ENCODE measurements around the gene PAIP2. TPM values are rescaled to one million over a fixed set of nuclear protein-coding genes. Genes with fewer than 3 reads are reported as not detected.
"Not testable (repeated sequence)": the region's sequence is repeated elsewhere in the genome, so short reads cannot be mapped to it uniquely, and the experiment has no call there.

Gene PAIP2
- total RNA-seq, 1 donor from 2014 or later: 133 TPM

DNA sequence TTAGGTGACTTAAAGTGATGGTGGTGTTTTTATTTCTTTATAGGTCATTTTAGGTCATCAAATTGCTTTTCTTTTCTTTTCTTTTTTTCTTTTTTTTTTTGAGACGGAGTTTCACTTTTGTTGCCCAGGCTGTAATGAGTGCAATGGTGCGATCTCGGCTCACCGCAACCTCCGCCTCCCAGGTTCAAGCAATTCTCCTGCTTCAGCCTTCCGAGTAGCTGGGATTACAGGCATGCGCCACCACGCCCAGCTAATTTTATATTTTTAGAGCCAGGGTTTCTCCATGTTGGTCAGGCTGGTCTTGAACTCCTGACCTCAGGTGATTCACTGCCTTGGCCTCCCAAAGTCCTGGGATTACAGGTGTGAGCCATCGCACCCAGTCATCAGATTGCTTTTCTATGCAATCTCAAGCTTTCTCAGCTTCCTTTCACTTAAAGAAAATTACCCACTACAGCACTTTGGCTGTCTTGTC is 30.9 kb upstream of the PAIP2 start:
- intact Hi-C loops (cut with DNase I): not testable (repeated sequence)

DNA sequence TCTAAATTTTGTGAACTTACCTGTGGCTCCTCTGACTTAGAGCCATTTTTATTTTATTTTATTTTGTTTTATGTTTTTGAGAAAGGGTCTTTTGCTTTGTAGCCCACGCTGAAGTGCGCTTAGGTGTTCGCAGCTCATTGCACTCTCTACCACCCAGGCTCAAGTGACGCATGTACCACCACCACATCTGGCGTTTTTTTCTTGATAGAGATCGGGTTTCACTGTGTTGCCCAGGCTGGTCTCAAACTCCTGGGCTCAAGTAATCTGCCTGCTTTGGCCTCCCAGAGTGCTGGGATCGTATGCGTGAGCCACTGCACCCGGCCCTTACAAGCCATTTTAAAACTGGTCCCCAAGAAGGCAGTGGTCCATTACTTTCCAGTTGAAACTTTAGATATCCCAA is 29.6 kb upstream of the PAIP2 start:
- no peak for DNase-seq (ENCODE audit: low spot score)
- intact Hi-C loops (cut with DNase I): no loop called here

More for the DNA sequence above, 30.9 kb upstream of the PAIP2 start:
- DNase-seq (ENCODE audit: low spot score): not testable (repeated sequence)

DNA sequence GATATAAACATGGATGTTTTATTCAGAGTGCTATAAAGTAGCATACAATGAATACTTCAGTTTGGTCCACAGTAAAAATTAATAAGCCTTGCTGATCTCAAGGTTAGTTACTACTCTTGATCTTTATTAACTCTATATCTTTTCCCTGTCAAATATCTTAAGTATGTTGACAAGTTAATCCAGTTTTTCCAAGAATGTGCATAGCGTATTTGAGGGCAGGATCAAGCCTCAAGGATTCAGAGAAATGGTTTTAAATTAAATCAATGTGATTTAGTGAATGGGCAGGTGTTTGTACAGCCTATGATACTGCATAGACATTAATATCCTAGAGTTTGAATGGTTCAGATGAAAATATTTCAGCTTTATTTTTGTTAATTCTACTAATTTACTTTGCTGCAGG is 27.4 kb upstream of the PAIP2 start:
- intact Hi-C loops (cut with DNase I): no loop called here

DNA sequence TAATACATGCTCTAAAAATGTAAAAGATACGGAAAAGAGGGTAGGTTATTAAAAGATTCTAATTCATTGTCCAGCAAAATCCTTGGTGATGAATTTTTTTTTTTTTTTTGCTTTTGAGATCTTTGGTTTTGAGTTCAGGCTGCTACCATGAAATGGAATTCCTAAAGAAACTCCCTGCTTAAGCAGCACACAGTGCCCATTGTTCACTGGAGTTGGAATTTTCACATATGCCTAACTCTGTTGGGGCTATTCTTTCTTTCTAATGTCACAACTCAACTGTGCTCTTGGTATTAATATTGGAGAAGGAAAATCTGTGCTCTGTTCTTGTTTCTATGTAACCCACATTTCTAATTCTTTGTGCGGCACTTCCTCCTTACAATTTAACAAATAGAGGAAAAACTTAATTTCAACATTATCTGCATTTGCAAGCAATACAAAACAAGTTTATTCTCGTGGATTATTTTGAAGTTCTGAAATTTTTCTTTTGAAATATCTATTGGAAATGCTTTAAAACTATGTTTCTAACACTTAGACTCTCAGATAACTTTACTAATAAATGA is 26.5 kb upstream of the PAIP2 start:
- intact Hi-C loops (cut with DNase I): no loop called here
- no peak for DNase-seq (ENCODE audit: low spot score)

More for the DNA sequence above, 27.4 kb upstream of the PAIP2 start:
- no peak for DNase-seq (ENCODE audit: low spot score)

DNA sequence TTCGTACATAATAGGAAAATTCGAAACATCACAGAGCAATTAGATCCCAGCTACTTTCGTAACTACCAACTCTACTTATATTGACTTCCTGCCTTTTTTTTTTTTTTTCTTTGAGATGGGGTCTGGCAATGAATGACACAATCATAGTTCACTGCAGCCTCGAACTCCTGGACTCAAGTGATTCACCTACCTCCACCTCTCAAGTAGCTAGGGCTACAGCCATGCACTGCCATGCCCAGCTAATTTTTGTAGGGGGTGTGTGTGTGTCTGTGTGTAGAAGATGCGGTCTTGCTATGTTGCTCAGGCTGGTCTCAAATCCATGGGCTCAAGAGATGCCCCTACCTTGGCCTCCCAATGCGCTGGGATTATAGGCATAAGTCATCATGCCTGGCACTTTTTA is 5.8 kb upstream of the PAIP2 start:
- no peak for DNase-seq (ENCODE audit: low spot score)
- intact Hi-C loops (cut with DNase I): no loop called here

DNA sequence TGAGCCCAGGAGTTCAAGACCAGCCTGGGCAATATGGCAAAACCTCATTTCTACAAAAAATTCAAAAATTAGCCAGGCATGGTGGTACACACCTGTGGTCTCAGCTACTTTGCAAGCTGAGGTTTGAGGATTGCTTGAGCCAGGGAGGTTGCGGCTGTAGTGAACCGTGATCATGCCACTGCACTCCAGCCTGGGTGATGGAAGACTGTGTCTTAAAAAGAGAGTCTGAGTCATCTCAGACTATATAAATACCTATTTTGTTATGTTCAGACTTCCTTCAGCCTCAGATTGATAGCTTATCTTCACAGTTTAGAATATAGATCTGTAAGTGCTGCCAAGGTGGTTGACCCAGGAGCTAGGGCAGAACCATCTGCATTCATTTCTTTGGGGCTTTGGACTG is 1.6 kb upstream of the PAIP2 start:
- no peak for DNase-seq (ENCODE audit: low spot score)
- intact Hi-C loops (cut with DNase I): loop anchor here (2.0 to 5.0 kb wide), 2 partner anchors 47 to 52 kb away; partner anchors contain the start of gene MATR3

DNA sequence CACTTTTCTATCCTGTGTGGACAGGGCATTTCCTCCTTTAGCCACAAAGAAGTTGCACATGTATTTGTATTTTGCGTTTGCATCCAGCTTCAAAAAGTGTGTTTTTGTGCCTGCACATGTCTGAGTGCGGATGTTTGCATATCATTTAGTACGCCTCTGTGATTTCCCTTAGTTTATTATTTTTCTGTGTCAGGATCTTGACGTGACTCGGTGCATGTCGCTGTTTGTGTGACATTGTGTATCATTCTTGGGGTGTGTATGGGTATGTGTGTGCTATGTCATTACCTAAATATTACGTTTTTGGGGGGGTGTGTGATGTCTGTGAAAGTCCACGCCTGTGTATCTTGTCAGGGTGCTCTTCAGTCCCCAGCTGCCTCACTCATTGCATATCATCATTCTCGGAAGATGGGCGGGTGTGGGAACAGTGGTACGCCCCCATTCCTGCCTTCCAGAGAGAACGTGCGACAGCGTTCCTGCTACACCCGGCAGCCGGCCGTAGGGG is 416 bp upstream of the PAIP2 start:
- DNase-seq (ENCODE audit: low spot score): no peak
- intact Hi-C loops (cut with DNase I): loop anchor here (2.0 to 5.0 kb wide), 2 partner anchors 48 to 51 kb away; partner anchors contain the start of gene MATR3

DNA sequence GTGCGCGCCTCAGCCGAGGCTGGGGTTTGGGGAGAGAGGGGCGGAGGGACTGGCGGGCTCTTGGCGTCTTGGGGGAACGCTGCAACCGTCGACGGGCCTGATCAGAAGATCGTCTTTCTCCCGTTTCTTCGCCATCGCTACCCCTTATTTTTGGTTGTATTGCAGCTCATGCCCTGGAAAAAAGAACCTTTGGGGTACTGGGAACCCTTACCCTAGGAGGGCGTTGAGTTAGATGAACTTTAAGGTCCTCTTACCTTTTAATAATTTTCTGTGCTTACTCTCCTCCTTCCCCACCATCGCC is 719 bp downstream of the PAIP2 start:
- intact Hi-C loops (cut with DNase I): loop anchor here (5.0 kb wide), 1 partner anchor 50 kb away; no protein-coding TSS in a partner anchor
- DNase-seq (ENCODE audit: low spot score): no peak

DNA sequence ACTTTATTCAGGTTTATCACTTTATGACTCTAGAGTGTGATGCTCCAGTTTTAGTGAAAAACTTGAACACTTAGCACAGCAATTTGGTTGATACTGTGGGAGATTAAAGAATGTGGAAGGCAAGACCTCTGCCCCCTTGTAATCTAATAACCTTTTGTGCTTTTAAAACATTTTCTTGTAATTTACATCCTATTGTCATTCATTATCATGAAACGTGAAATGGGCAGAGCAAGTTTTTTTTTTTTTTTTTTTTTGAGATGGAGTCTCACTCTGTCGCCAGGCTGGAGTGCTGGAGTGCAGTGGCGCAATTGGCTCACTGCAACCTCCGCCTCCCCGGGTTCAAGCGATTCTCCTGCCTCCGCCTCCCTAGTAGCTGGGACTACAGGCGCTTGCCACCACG is 1.8 kb downstream of the PAIP2 start:
- intact Hi-C loops (cut with DNase I): loop anchor here (5.0 kb wide), 1 partner anchor 49 kb away; no protein-coding TSS in a partner anchor
- DNase-seq (ENCODE audit: low spot score): no peak

DNA sequence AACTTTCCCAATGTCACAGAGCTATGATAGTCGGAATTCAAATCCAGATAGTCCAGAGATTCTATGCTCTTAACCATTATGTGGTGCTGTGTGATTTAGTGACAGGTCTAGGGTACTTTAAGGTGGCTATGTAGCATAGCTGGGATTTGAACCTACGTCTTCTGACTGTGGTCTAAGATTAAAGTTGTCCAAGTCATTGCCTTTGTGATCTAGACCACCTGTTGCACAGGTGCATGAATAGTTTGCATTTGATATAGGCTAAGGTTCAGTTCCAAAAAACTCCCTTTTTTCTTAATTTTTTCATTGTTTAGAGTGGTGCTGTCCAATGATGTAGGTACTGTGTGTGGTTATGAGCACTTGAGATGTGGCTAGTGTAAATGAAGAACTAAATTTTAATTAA is 2.5 kb downstream of the PAIP2 start:
- intact Hi-C loops (cut with DNase I): loop anchor here (5.0 kb wide), 1 partner anchor 48 kb away; no protein-coding TSS in a partner anchor
- DNase-seq (ENCODE audit: low spot score): no peak

DNA sequence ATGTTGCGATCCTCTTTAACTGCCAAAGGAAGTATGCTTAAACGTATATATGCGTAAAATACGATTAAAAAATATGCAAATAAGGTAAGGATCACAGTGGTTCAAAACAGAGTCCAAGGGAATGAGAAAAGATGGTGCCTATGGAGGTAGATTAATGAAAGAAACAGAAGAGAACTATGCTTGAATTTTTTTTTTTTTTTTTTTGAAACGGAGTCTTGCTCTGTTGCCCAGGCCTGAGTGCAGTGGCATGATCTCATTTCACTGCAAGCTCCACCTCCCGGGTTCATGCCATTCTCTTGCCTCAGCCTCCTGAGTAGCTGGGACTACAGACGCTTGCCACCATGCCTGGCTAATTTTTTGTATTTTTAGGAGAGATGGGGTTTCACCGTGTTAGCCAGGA is 3.8 kb downstream of the PAIP2 start:
- DNase-seq (ENCODE audit: low spot score); intact Hi-C loops (cut with DNase I): not testable (repeated sequence)

DNA sequence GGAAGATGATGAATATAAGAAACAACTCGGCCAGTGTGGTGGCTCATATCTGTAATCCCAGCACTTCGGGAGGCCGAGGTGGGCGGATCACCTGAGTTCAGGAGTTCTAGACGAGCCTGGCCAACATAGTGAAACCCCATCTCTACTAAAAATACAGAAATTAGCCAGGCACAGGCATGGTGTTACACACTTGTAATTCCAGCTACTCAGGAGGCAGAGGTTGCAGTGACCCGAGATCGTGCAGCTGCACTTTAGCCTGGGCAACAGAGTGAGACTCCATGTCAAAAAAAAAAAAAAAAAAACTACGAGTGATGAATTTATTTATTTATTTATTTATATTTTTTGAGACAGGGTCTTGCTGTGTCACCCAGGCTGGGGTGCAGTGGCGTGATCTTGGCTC is 6.2 kb downstream of the PAIP2 start:
- DNase-seq (ENCODE audit: low spot score); intact Hi-C loops (cut with DNase I): not testable (repeated sequence)

DNA sequence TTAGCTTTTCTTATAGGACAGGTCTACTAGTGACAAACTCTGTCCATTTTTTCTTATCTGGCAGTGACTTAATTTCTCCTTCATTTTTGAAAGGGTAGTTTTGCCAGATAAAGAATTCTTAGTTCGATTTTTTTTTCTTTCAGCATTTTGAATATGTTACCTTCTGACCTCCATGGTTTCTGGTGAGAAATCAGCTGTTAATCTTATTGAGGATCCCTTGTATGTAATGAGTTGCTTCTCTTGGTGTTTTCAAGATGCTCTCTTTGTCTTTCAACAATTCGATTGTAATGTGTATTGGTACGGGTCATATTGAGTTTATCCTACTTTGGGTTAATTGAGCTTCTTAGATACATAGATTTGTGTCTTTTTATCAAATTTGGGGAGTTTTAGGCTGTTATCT is 12.5 kb downstream of the PAIP2 start:
- intact Hi-C loops (cut with DNase I): no loop called here
- DNase-seq (ENCODE audit: low spot score): no peak

DNA sequence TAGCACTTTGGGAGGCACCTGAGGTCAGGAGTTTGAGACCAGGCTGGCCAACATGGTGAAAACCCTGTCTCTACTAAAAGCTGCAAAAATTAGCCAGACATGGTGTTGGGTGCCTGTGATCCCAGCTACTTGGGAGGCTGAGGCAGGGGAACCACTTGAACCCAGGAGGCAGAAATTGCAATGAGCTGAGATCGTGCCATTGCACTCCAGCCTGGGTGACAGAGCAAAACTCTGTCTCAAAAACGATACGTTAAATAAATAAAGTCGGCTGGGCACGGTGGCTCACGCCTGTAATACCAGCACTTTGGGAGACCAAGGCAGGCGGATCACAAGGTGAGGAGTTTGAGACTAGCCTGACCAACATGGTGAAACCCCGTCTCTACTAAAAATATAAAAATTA is 14.2 kb downstream of the PAIP2 start:
- DNase-seq (ENCODE audit: low spot score); intact Hi-C loops (cut with DNase I): not testable (repeated sequence)

DNA sequence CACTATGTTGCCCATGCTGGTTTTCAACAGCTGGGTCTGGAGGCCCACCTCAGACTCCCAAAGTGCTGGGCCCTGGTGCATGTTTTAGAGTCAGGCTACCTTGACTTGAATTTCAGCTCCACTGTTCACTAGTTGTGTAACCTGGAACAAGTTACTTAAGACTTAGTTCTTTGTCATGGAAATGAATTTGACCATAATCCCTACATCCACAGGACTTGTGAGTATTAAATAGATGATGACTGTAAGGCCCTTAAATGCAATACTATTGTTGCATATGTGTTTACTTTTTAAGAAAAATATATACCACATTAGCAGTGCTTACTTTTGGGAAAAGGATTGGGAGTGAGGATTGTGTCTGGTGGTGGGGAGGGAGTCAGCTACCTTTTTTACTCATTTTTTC is 16.4 kb downstream of the PAIP2 start:
- DNase-seq (ENCODE audit: low spot score): no peak
- intact Hi-C loops (cut with DNase I): no loop called here

DNA sequence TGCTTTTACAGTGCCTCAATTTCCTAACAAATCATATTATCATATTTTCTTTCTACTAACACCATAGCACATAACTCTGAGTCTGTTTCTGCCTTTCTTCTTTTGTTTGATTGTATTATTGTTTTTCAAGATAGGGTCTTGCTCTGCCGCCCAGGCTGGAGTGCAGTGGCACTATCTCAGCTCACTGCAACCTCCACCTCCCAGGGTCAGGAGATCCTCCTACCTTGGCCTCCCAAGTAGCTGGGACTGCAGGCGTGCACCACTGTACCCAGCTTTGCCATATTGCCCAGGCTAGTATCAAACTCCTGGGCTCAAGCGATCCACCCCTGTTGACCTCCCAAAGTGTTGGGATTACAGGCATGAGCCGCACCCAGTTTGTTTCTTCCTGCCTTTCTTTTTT is 18.7 kb downstream of the PAIP2 start:
- intact Hi-C loops (cut with DNase I): no loop called here
- no peak for DNase-seq (ENCODE audit: low spot score)

DNA sequence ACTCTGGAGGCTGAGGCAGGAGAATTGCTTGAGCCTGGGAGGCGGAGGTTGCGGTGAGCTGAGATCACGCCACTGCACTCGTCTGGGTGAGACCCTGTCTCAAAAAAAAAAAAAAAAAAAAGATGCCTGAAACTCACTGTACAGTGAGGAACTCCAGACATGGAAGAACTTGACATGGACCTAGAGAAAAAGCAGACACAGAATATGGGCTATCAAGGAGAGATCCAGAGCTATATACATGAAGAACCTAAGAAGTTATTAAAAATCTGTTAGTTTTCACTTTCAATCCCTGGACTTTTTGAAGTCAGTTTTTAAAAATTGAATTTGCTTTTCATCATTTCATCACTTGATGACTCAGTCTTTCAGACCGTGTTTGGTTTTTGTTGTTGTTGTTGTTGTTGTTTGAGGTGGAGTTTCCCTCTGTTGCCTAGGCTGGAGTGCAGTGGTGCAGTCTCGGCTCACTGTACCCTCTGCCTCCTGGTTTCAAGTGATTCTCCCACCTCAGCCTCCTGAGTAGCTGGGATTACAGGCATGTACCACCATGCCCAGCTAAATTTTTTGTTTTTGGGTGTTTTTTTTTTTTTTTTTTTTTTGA is 20.3 kb downstream of the PAIP2 start:
- intact Hi-C loops (cut with DNase I): no loop called here
- no peak for DNase-seq (ENCODE audit: low spot score)

DNA sequence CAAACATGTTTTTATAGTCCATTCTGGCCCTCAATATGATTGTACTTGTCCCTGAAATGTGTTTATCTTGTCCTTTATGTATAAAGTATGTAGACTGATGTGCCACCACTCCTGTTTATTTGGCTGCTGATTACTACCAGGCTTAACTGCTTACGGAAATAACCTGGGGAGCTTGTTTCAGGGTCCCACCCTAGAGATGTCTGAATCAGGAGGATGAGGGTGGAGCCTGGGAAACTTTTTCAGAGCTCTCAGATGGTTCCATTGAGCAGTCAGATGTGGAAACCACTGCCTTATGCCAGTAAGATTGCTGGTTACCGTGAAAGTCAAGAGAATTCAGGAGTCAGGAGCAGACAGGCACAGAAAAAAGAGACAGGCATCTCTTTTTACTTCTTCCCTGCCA is 22.3 kb downstream of the PAIP2 start:
- DNase-seq (ENCODE audit: low spot score): no peak
- intact Hi-C loops (cut with DNase I): no loop called here

DNA sequence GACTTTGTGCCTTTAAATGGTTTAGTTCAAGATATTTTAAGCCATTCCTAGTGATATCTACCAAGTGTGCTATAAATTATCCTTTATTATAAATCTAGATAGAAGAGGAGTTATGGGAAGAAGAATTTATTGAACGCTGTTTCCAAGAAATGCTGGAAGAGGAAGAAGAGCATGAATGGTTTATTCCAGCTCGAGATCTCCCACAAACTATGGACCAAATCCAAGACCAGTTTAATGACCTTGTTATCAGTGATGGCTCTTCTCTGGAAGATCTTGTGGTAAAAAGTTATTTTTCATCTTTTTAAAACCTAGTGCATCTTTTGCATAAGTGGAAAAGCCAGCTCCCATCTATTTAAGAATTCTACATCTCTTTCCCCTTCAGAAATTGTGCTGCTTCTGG is 22.8 kb downstream of the PAIP2 start:
- no peak for DNase-seq (ENCODE audit: low spot score)
- intact Hi-C loops (cut with DNase I): no loop called here

DNA sequence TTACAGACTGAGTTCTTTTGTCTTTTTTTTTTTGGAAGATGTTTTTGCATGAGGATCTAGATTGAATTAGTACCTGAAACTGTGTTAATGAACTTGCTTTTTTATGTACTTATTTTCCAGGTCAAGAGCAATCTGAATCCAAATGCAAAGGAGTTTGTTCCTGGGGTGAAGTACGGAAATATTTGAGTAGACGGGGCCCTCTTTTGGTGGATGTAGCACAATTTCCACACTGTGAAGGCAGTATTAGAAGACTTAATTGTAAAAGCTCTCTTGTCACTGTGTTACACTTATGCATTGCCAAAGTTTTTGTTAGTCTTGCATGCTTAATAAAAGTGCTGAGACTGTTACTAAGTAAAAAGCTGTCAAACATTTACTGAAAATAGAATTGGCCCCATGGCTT is 27.0 kb downstream of the PAIP2 start:
- DNase-seq (ENCODE audit: low spot score): no peak
- intact Hi-C loops (cut with DNase I): no loop called here

DNA sequence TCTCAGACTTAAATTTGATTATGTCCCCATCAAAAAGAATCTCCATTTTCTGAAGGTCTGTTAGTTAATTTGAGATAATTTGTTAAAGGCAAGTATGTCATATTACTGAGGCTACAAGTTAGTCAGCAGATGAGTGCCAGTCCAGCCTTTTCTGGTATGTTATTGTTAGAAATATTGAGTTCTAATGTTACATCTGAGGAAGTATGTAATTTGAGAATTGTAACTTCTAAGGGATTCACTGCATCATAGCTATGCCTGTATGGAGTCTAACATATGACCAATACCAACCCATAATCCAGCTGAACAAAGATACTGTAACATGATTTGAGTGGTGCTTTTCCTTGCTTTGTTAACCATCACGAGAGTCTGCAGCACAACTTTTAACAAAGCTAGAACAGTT is 27.5 kb downstream of the PAIP2 start:
- no peak for DNase-seq (ENCODE audit: low spot score)
- intact Hi-C loops (cut with DNase I): no loop called here
